Adrenal gland (tissue), 19 donors: ENCODE measurements around the gene OPCML. TPM values are rescaled to one million over a fixed set of nuclear protein-coding genes. Genes with fewer than 3 reads are reported as not detected.

Source experiments
- DNase-seq, 7 donors: peaks; one replicate each; pipeline ENCODE4 v3.0.0-alpha.2; 2019 to 2020
- H3K27ac ChIP-seq, 5 donors: fragments of 200-600 bp; sonication (generic) in 4 of 5; 1 replicate in 3 of 5; 2 replicates in 2 of 5; pipeline versions ENCODE4 v1.5.1 to v1.8.0; 2016 to 2020; ENCODE audit warnings: mild to moderate bottlenecking in 1 of 5
- H3K27me3 ChIP-seq: fragments of 200-600 bp; 2 replicates; pipeline ENCODE4 v1.8.0; 2021
- H3K36me3 ChIP-seq, 2 donors: fragments of 200-600 bp; replicated peaks in 1 of 2; 1 replicate in 1 of 2; 2 replicates in 1 of 2; pipeline versions ENCODE4 v1.5.1 to v1.8.0; 2018 to 2022
- H3K4me1 ChIP-seq, 2 donors: fragments of 200-600 bp; replicated peaks in 1 of 2; 1 replicate in 1 of 2; 2 replicates in 1 of 2; pipeline versions ENCODE4 v1.5.1 to v1.8.0; 2018 to 2021
- H3K4me3 ChIP-seq, 4 donors: fragments of 200-600 bp; sonication (generic) in 3 of 4; one replicate each; pipeline ENCODE4 v1.5.1; 2016 to 2018
- H3K9me3 ChIP-seq, 3 donors: fragments of 200-600 bp; sonication (generic) in 1 of 3; replicated peaks in 1 of 3; 1 replicate in 2 of 3; 2 replicates in 1 of 3; pipeline versions ENCODE4 v1.5.1 to v1.8.0; 2016 to 2021
- CTCF ChIP-seq, 6 experiments: fragments of 450-650 bp in 4 of 6; fragments of 200-600 bp in 2 of 6; sonication (generic) in 1 of 6; IDR thresholded peaks; 1 replicate in 5 of 6; 2 replicates in 1 of 6; pipeline versions ENCODE4 v1.5.1 to v1.8.0; 2016 to 2021; ENCODE audit warnings: antibody characterized with exemption in 6 of 6, mild to moderate bottlenecking in 2 of 6, moderate library complexity in 1 of 6
- POLR2A ChIP-seq, 2 donors: fragments of 450-650 bp; IDR thresholded peaks; one replicate each; pipeline ENCODE4 v1.6.1; 2017; ENCODE audit warnings: antibody characterized with exemption in 2 of 2, mild to moderate bottlenecking in 2 of 2, moderate library complexity in 1 of 2
- WGBS, 4 donors: extraction: QIAGEN DNeasy Blood & Tissue Kit in 2 of 4; methylation state at CpG; one replicate each; pipeline versions ENCODE4 v1.1.5 to v1.1.7; 2013 to 2017; 5-methylcytosine and 5-hydroxymethylcytosine counted together
- intact Hi-C, 2 donors: fragments of 100-400 bp; cut with DNase I; formaldehyde crosslinking; loops; one replicate each; pipeline versions ENCODE4 v1.14.1 to v1.15.0; 2022 to 2023
- long read RNA-seq, 10 donors: library from polyadenylated mRNA in 3 of 10; unstranded in 2 of 10; stranded (forward) in 1 of 10; transcript quantifications; one replicate each; pipeline ENCODE4 v2.0.0 and lab custom pipeline, GENCODE V29; 2021 to 2026
- polyA plus RNA-seq, 3 donors: library from polyadenylated mRNA; stranded (reverse); fragments of 200-250 nt in 2 of 3; fragments of 350-450 nt in 1 of 3; fragmentation: Illumina TruSeq in 1 of 3; extraction: RNeasy Lipid Tissue Mini Kit (QIAGEN cat#74804) in 1 of 3; gene quantifications; one replicate each; pipeline ENCODE4 v1.2.3, GENCODE V29; 2013 to 2014
- total RNA-seq, 9 donors: library from RNA; depleted of rRNA in 4 of 9; stranded (reverse); fragments of >200 nt in 4 of 9; fragments of 120-200 nt in 1 of 9; fragmentation: NEBNext Ultra II Directional in 1 of 9; extraction: Animal tissue kit (Norgen Biotek cat#: 25700) in 1 of 9; gene quantifications; one replicate each; pipeline versions ENCODE4 v1.1.0 to v1.2.4, GENCODE V29; 2013 to 2023
- donor health status: healthy with polysubstance abuse.
- donor health status: Bipolar disorder and iron deficiency.
- donor health status: DM: yes; HTN: yes; CAD: no.
- donor health status: DM: no; HTN: no; CAD: no.
- donor health status: DM: no; HTN: no; CAD: no.
- donor health status: DM: yes; HTN: yes; CAD: no.

Gene OPCML
- 1 to 10 TPM in 2 of 9 donors, under 1 TPM in 2, not detected in 5; 0.28 to 5.5 (median 1.5) TPM for total RNA-seq
- polyA plus RNA-seq = 1 to 10 TPM in 1 of 3 donors, under 1 TPM in 2; 0.10 to 2.7 (median 0.24) TPM
- long read RNA-seq, donor 1 = 0 reads
- long read RNA-seq, donor 2 = 0 reads
- long read RNA-seq, donor 3 = 0 reads
- long read RNA-seq, donor 4 = 0 reads
- long read RNA-seq, donor 5 = 0 reads
- long read RNA-seq, donor 6 = 0 reads
- long read RNA-seq, donor 7 = 0 reads
- long read RNA-seq, donor 8 = 0 reads
- long read RNA-seq, donor 9 = 0 reads
- long read RNA-seq, donor 10 = 0 reads

- Histone ChIP-seq H3K27ac (no peak within 1 kb of the TSS), H3K4me3 (no peak within 1 kb of the TSS), H3K4me1 (no peaks in the 10 kb centered on the region), H3K27me3 (peaks cover 17% of the 10 kb centered on the region), H3K9me3 (no peaks in the 10 kb centered on the region), H3K36me3 (no peaks in the 10 kb centered on the region)
- DNase-seq = no peak
- 2 to 3% (median 2%) methylated on average over 25 to 27 of the region's 27 CpGs for WGBS, 4 donors
- intact Hi-C loops = no loop called here
- TF ChIP-seq POLR2A (IDR thresholded peaks at IDR 0.05) (no peak), CTCF (IDR thresholded peaks at IDR 0.05) (no peak)
Observed at GRCh38 chr11:133531971-133532651, at the start of gene OPCML. OPCML (minus strand) TSS chr11:133532501.

- Histone ChIP-seq H3K9me3 (no peaks in the 10 kb centered on the region), H3K4me3 (no peak overlapping the region), H3K4me1 (no peaks in the 10 kb centered on the region), H3K27ac (no peak overlapping the region), H3K36me3 (no peaks in the 10 kb centered on the region), H3K27me3 (no peaks in the 10 kb centered on the region)
- no peak for DNase-seq
- 78 to 88% (median 82%) methylated on average over 6 of the region's 6 CpGs for WGBS, 4 donors
- TF ChIP-seq POLR2A (IDR thresholded peaks at IDR 0.05) (no peak), CTCF (IDR thresholded peaks at IDR 0.05) (no peak)
- intact Hi-C loops = no loop called here
Observed at GRCh38 chr11:133581091-133581490, 48.8 kb upstream of the OPCML start.

GRCh38 chr11:133579165-133580031, 47.1 kb upstream of the OPCML start:
- TF ChIP-seq CTCF (IDR thresholded peaks at IDR 0.05) = no peak
- TF ChIP-seq POLR2A (IDR thresholded peaks at IDR 0.05) = no peak
- Histone ChIP-seq H3K4me3 (no peak overlapping the region), H3K27me3 (no peaks in the 10 kb centered on the region), H3K27ac (no peak overlapping the region), H3K4me1 (no peaks in the 10 kb centered on the region), H3K36me3 (no peaks in the 10 kb centered on the region), H3K9me3 (no peaks in the 10 kb centered on the region)
- intact Hi-C loops = no loop called here
- WGBS, 4 donors = 58 to 87% (median 63%) methylated on average over 10 to 38 of the region's 38 CpGs
- no peak for DNase-seq

GRCh38 chr11:133577403-133577802, 45.1 kb upstream of the OPCML start:
- H3K27me3 ChIP-seq = no peaks in the 10 kb centered on the region
- DNase-seq = no peak
- H3K4me3 ChIP-seq = no peak overlapping the region
- H3K27ac ChIP-seq = no peak overlapping the region
- no peaks in the 10 kb centered on the region for H3K4me1 ChIP-seq
- intact Hi-C loops = no loop called here
- no peaks in the 10 kb centered on the region for H3K9me3 ChIP-seq
- H3K36me3 ChIP-seq = no peaks in the 10 kb centered on the region
- WGBS, 4 donors = 81 to 89% (median 82%) methylated on average over 3 of the region's 3 CpGs
- TF ChIP-seq CTCF (IDR thresholded peaks at IDR 0.05) = no peak
- no peak for TF ChIP-seq POLR2A (IDR thresholded peaks at IDR 0.05)
